Skin of body (tissue), 2 donors: ENCODE data around the gene SPTBN4. TPM values are rescaled to one million over a fixed set of nuclear protein-coding genes. Genes with fewer than 3 reads are reported as not detected.
"Not testable (repeated sequence)": the region's sequence is repeated elsewhere in the genome, so short reads cannot be mapped to it uniquely, and the experiment has no call there.

ENCODE experiments used
- DNase-seq: peaks from one replicate; lab custom pipeline; 2025; lab: John Stamatoyannopoulos, UW
- total RNA-seq: library from RNA; depleted of rRNA; stranded (reverse); fragments of >200 nt; gene quantifications from one replicate; pipeline ENCODE4 v1.2.3, GENCODE V29; 2014

SPTBN4 gene
- total RNA-seq, 1 donor from 2014 or later: 1.2 TPM

DNA sequence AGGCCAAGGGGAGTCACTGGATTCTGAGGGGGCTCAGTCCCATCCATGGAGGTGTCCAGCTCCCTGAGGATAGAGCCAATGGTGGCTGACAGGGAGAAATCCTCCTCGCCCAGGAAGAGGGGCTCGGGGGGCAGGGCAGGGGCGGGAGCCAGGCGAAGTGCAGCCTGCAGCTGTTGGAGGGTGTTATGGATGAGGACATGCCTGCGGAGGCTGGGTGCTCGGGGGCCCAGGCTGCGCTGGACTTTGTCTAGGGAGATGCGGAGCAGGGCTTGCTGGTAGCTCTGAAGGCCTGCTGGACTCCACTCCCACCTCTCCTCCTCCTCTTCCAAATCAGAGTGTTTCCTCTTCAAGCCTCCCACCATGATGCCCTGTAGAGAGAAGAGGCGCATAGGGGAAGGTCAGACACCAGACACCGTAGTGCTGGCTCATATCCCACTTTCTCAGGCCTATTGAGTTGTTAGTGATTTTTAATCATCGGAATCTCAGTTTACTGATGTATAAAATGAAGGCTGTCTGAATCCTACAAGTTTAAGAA lies 25.0 kb upstream of the SPTBN4 start:
- DNase-seq: no peak

- no peak for DNase-seq
Observed at GRCh38 chr19:40442328-40443130, 24.3 kb upstream of the SPTBN4 start.

- DNase-seq: peak; percentile 99
Observed at GRCh38 chr19:40443131-40443999, 23.4 kb upstream of the SPTBN4 start.

DNA sequence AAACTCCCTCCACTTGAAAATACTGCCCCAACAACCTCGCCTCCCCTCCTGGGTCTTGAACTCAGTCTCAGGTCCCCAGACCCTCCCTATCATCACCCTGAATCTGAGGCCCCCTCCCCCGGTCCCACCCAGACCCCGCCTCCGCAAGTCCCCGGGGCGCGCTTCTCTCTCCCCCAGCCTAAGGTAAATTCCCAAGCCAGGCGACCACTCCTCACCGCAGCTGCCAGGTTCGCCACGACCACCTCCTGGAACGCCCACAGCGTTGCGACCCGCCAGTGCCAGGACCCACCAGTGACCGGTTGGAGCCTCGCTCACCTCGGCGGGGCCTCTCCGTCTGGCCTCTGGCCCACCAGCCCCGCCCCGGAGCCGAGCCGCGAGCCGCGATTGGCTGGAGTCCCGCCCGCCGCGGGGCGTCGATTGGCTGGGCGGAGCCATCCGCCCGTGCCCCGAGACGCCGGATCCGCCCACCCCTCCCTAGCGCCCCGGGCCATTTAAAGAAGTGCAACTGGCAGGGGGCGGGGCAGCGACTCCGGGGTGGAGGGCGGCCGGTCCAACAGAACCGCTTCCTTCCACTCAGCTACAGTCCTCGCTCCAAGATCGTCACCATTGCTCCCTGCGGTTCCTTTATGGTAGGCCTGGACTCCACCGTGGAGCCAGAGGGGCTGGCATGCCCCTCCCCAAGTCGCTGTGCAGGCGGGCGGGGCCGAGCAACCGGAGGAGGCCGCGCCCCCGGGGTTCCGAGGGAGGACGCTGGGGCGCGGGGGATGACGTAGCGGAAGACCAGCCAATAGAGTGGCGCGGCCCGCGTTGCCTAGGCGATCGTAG lies 22.6 kb upstream of the SPTBN4 start, which contains the start of gene SERTAD3:
SERTAD3 (minus strand) TSS at position 336 of the 825 bp plus-strand sequence. CDS start 2,255 bp downstream, outside the sequence.
- peak; percentile 97 for DNase-seq

GRCh38 chr19:40444825-40445312 lies 21.9 kb upstream of the SPTBN4 start:
- DNase-seq: no peak

- no peak for DNase-seq
Observed at GRCh38 chr19:40445780-40446262, 21.0 kb upstream of the SPTBN4 start.

DNA sequence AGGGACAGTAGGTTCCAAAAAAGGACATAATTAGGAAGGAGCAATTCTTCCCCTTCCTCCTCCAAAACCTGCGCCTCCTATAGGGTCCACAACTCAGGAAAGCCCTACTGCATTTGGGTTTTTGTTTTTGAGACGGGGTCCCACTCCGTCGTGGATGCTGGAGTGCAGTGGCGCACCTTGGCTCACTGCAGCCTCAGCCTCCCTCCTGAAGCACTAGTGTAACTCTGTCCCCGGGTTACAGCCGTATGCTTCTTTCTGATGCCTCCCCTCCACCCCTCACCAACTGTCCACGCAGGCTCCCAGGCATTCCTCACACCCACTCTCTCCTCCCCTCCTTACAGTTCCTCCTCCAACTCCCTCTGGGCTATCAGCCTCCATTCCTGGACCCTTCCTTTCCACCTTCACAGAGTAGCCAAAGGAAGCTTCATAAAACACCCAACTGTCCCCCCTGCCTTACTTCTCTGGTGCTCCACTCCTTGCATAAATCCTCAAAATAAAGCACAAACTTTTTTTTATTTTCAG lies 20.5 kb upstream of the SPTBN4 start:
- DNase-seq: no peak

- no peak for DNase-seq
Observed at GRCh38 chr19:40449506-40449905, 17.3 kb upstream of the SPTBN4 start.

- DNase-seq: no peak
Observed at GRCh38 chr19:40450664-40451063, 16.1 kb upstream of the SPTBN4 start.

DNA sequence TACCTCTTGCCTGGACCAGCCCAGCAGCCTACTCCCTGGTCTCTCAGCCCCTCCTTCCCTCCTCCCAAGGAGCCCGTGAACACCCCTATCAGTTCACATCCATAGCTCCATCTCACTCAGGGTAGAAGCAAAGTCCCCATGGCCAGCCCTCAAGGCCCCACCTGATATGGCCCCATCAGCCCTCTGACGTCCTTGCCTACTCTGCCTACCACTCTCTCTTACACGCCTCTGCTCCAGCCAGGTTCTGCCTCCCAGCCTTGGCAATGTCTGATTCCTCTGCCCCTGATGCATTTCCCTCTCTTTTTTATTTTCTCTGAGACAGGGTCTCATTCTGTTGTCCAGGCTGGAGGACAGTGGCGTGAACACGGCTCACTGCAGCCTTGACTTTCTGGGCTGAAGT lies 14.8 kb upstream of the SPTBN4 start:
- DNase-seq: no peak

GRCh38 chr19:40453151-40453735 lies 13.6 kb upstream of the SPTBN4 start:
- no peak for DNase-seq

DNA sequence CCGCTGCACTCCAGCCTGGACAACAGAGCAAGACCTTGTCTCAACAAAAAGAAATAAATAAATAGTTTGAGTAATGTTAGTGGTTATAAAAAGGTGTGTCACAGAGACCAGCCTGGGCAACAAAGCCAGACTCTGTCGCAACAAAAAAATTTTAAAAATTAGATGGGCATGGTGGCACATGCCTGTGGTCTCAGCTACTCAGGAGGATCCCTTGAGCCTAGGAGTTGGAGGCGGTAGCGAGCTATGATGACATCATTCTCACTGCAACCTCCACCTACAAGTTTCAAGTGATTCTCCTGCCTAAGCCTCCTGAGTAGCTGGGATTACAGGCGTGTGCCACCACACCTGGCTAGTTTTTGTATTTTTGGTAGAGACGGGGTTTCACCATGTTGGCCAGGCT lies 12.9 kb upstream of the SPTBN4 start:
- DNase-seq: not testable (repeated sequence)

DNA sequence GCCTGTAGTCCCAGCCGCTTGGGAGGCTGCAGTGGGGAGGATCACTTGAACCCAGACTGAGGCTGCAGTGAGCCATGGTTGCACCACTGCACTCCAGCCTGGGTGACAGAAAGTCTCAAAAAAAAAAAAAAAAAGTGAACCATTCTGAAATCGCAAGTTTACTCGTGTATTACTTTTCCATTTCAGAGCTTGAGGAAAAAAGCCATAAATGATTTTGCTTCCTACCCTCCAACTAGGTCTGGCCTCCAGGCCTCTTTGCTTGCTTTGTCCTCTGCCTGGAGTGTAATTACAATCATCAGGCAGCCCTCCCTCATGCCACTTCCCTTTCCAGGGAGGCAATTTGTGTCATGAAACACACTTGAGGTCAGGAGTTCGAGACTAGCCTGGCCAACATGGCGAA lies 9.8 kb upstream of the SPTBN4 start:
- DNase-seq: no peak

- DNase-seq: no peak
Observed at GRCh38 chr19:40457953-40458596, 8.7 kb upstream of the SPTBN4 start.

GRCh38 chr19:40458597-40458974 lies 8.2 kb upstream of the SPTBN4 start:
- no peak for DNase-seq

DNA sequence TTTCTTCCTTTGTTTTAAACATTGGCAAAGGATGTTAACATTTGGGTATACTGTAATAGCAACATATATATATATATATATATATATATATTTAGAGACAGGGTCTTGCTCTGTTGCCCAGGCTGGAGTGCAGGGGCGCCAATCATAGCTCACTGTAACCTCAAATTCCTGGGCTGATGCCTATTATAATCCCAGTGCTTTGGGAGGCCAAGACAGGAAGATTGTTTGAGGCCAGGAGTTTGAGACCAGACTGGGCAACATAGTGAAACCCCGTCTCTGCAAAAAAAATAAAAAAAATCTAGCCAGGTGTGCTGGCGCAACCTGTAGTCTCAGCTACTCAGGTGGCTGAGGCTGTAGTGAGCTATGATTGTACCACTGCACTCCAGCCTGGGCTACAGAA lies 6.6 kb upstream of the SPTBN4 start:
- DNase-seq: no peak

GRCh38 chr19:40461669-40462221 lies 5.1 kb upstream of the SPTBN4 start:
- no peak for DNase-seq

DNA sequence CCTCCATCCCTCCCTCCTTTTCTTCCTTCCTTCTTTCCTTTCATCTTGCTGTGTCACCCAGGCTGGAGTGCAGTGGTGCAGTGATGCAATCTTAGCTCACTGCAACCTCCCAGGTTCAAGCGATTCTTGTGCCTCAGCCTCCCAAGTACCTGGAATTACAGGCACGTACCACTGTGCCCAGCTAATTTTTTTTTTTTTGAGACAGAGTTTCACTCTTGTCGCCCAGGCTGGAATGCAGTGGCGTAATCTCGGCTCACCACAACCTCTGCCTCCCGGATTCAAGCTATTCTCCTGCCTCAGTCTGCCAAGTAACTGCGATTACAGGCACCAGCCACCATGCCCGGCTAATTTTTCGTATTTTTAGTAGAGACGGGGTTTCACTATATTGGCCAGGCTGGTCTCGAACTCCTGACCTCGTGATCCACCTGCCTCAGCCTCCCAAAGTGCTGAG lies 3.2 kb upstream of the SPTBN4 start:
- not testable (repeated sequence) for DNase-seq
